ENCODE data around the gene SLC30A7.
"Not testable (repeated sequence)": the region's sequence is repeated elsewhere in the genome, so short reads cannot be mapped to it uniquely, and the experiment has no call there.

SLC30A7 gene

DNA sequence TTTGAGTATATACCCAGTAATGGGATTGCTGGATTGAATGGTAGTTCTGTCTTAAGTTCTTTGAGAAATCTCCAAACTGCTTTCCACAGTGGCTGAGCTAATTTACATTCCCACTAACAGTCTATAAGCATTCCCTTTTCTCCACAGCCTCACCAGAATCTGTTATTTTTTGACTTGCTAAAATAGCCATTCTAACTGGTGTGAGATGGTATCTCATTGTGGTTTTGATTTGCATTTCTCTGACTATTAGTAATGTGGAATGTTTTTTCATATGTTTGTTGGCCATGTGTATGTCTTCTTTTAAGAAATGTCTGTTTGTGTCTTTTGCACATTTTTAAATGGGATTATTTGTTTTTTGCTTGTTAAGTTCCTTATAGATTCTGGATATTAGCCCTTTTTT is 40.8 kb upstream of the SLC30A7 start:
- H3K4me3 ChIP-seq (ENCODE audit: insufficient read depth in 1 of 2, low read depth in 1 of 2, low read length in 2 of 2); H3K4me2 ChIP-seq (ENCODE audit: low read length, poor library complexity, severe bottlenecking); H2BK5ac ChIP-seq (ENCODE audit: low read depth, low read length, poor library complexity, severe bottlenecking); H4K91ac ChIP-seq (ENCODE audit: low read length); H2AK5ac ChIP-seq (ENCODE audit: low read length, severe bottlenecking); H3K9me3 ChIP-seq (ENCODE audit: control insufficient read depth, low read length); H3K4ac ChIP-seq (ENCODE audit: low read depth in 1 of 2, low read length in 2 of 2); H3K27me3 ChIP-seq (ENCODE audit: control insufficient read depth in 1 of 2, insufficient read depth in 1 of 2, low read length in 2 of 2); H3K14ac ChIP-seq (ENCODE audit: low read length in 2 of 2); H2BK15ac ChIP-seq (ENCODE audit: low read depth, poor library complexity, severe bottlenecking); H4K8ac ChIP-seq (ENCODE audit: low read length); H3K79me1 ChIP-seq (replicated peaks; ENCODE audit: low read length, poor library complexity, severe bottlenecking); H2BK12ac ChIP-seq (ENCODE audit: low read length in 2 of 2); H3K18ac ChIP-seq (ENCODE audit: low read depth in 1 of 2, low read length in 2 of 2); H2BK120ac ChIP-seq (ENCODE audit: low read depth, low read length); H3K23ac ChIP-seq (ENCODE audit: low read length in 2 of 2); H3K27ac ChIP-seq (ENCODE audit: low read length, poor library complexity, severe bottlenecking); H3K36me3 ChIP-seq (ENCODE audit: control insufficient read depth in 1 of 2, insufficient read depth in 2 of 2, low read depth in 1 of 2, low read length in 2 of 2); H3K9ac ChIP-seq (ENCODE audit: low read length); H3K4me1 ChIP-seq (ENCODE audit: control insufficient read depth, insufficient read depth, low read depth, low read length); H2AFZ ChIP-seq (ENCODE audit: low read depth, low read length): not testable (repeated sequence)
- DNase-seq, result peak; percentile 55

GRCh38 chr1:100860397-100860991 is 35.4 kb upstream of the SLC30A7 start:
- Histone ChIP-seq H3K9ac (ENCODE audit: low read length) (no peak overlapping the region), H4K8ac (ENCODE audit: low read length) (no peak overlapping the region), H3K4me2 (ENCODE audit: low read length, poor library complexity, severe bottlenecking) (no peak overlapping the region), H3K9me3 (ENCODE audit: control insufficient read depth, low read length) (no peaks in the 10 kb centered on the region), H3K27me3 (ENCODE audit: control insufficient read depth in 1 of 2, insufficient read depth in 1 of 2, low read length in 2 of 2) (no peaks in the 10 kb centered on the region), H3K27ac (ENCODE audit: low read length, poor library complexity, severe bottlenecking) (no peak overlapping the region), H2BK15ac (ENCODE audit: low read depth, poor library complexity, severe bottlenecking) (no peak overlapping the region), H4K91ac (ENCODE audit: low read length) (no peak overlapping the region), H2AK5ac (ENCODE audit: low read length, severe bottlenecking) (no peak overlapping the region), H3K79me1 (replicated peaks; ENCODE audit: low read length, poor library complexity, severe bottlenecking) (no peaks in the 10 kb centered on the region), H3K14ac (ENCODE audit: low read length in 2 of 2) (no peak overlapping the region), H3K4ac (ENCODE audit: low read depth in 1 of 2, low read length in 2 of 2) (no peak overlapping the region), H2BK12ac (ENCODE audit: low read length in 2 of 2) (no peak overlapping the region), H2BK120ac (ENCODE audit: low read depth, low read length) (no peak overlapping the region), H3K23ac (ENCODE audit: low read length in 2 of 2) (no peak overlapping the region), H3K4me3 (ENCODE audit: insufficient read depth in 1 of 2, low read depth in 1 of 2, low read length in 2 of 2) (no peak overlapping the region), H2AFZ (ENCODE audit: low read depth, low read length) (no peak overlapping the region), H3K18ac (ENCODE audit: low read depth in 1 of 2, low read length in 2 of 2) (no peak overlapping the region), H3K4me1 (ENCODE audit: control insufficient read depth, insufficient read depth, low read depth, low read length) (no peaks in the 10 kb centered on the region), H3K36me3 (ENCODE audit: control insufficient read depth in 1 of 2, insufficient read depth in 2 of 2, low read depth in 1 of 2, low read length in 2 of 2) (no peaks in the 10 kb centered on the region), H2BK5ac (ENCODE audit: low read depth, low read length, poor library complexity, severe bottlenecking) (no peak overlapping the region)
- no peak for DNase-seq
- WGBS, result 50% methylated on average over 1 of the region's 3 CpGs

- no peaks in the 10 kb centered on the region for H3K36me3 ChIP-seq (ENCODE audit: control insufficient read depth in 1 of 2, insufficient read depth in 2 of 2, low read depth in 1 of 2, low read length in 2 of 2)
- WGBS, result 92% methylated on average over 1 of the region's 1 CpG
- no peak overlapping the region for H2AFZ ChIP-seq (ENCODE audit: low read depth, low read length)
- no peaks in the 10 kb centered on the region for H3K79me1 ChIP-seq (replicated peaks; ENCODE audit: low read length, poor library complexity, severe bottlenecking)
- H2BK120ac ChIP-seq (ENCODE audit: low read depth, low read length), result no peak overlapping the region
- no peak overlapping the region for H2BK5ac ChIP-seq (ENCODE audit: low read depth, low read length, poor library complexity, severe bottlenecking)
- no peaks in the 10 kb centered on the region for H3K9me3 ChIP-seq (ENCODE audit: control insufficient read depth, low read length)
- H3K18ac ChIP-seq (ENCODE audit: low read depth in 1 of 2, low read length in 2 of 2), result no peak overlapping the region
- no peak for DNase-seq
- no peak overlapping the region for H3K9ac ChIP-seq (ENCODE audit: low read length)
- H3K14ac ChIP-seq (ENCODE audit: low read length in 2 of 2), result no peak overlapping the region
- no peak overlapping the region for H3K23ac ChIP-seq (ENCODE audit: low read length in 2 of 2)
- no peak overlapping the region for H3K27ac ChIP-seq (ENCODE audit: low read length, poor library complexity, severe bottlenecking)
- no peak overlapping the region for H3K4ac ChIP-seq (ENCODE audit: low read depth in 1 of 2, low read length in 2 of 2)
- no peak overlapping the region for H2AK5ac ChIP-seq (ENCODE audit: low read length, severe bottlenecking)
- no peaks in the 10 kb centered on the region for H3K4me1 ChIP-seq (ENCODE audit: control insufficient read depth, insufficient read depth, low read depth, low read length)
- H3K4me2 ChIP-seq (ENCODE audit: low read length, poor library complexity, severe bottlenecking), result no peak overlapping the region
- H3K27me3 ChIP-seq (ENCODE audit: control insufficient read depth in 1 of 2, insufficient read depth in 1 of 2, low read length in 2 of 2), result no peaks in the 10 kb centered on the region
- no peak overlapping the region for H4K91ac ChIP-seq (ENCODE audit: low read length)
- no peak overlapping the region for H2BK15ac ChIP-seq (ENCODE audit: low read depth, poor library complexity, severe bottlenecking)
- H3K4me3 ChIP-seq (ENCODE audit: insufficient read depth in 1 of 2, low read depth in 1 of 2, low read length in 2 of 2), result no peak overlapping the region
- H4K8ac ChIP-seq (ENCODE audit: low read length), result no peak overlapping the region
- H2BK12ac ChIP-seq (ENCODE audit: low read length in 2 of 2), result no peak overlapping the region
Measured at GRCh38 chr1:100861379-100861778, 34.5 kb upstream of the SLC30A7 start.

- no CpG with 5 or more reads among the region's 2 CpGs for WGBS
- no peak overlapping the region for H4K8ac ChIP-seq (ENCODE audit: low read length)
Measured at GRCh38 chr1:100862591-100862990, 33.3 kb upstream of the SLC30A7 start.

More at GRCh38 chr1:100862591-100862990, 33.3 kb upstream of the SLC30A7 start:
- no peak overlapping the region for H2BK12ac ChIP-seq (ENCODE audit: low read length in 2 of 2)
- no peak for DNase-seq
- H3K4ac ChIP-seq (ENCODE audit: low read depth in 1 of 2, low read length in 2 of 2), result no peak overlapping the region
- H3K4me1 ChIP-seq (ENCODE audit: control insufficient read depth, insufficient read depth, low read depth, low read length), result no peaks in the 10 kb centered on the region
- no peak overlapping the region for H3K18ac ChIP-seq (ENCODE audit: low read depth in 1 of 2, low read length in 2 of 2)
- no peak overlapping the region for H3K27ac ChIP-seq (ENCODE audit: low read length, poor library complexity, severe bottlenecking)
- H3K9ac ChIP-seq (ENCODE audit: low read length), result no peak overlapping the region
- H4K91ac ChIP-seq (ENCODE audit: low read length), result no peak overlapping the region
- no peak overlapping the region for H3K14ac ChIP-seq (ENCODE audit: low read length in 2 of 2)
- H2BK120ac ChIP-seq (ENCODE audit: low read depth, low read length), result no peak overlapping the region
- no peak overlapping the region for H3K23ac ChIP-seq (ENCODE audit: low read length in 2 of 2)
- no peak overlapping the region for H2BK5ac ChIP-seq (ENCODE audit: low read depth, low read length, poor library complexity, severe bottlenecking)
- H2AK5ac ChIP-seq (ENCODE audit: low read length, severe bottlenecking), result no peak overlapping the region
- no peaks in the 10 kb centered on the region for H3K9me3 ChIP-seq (ENCODE audit: control insufficient read depth, low read length)
- H3K36me3 ChIP-seq (ENCODE audit: control insufficient read depth in 1 of 2, insufficient read depth in 2 of 2, low read depth in 1 of 2, low read length in 2 of 2), result no peaks in the 10 kb centered on the region
- no peak overlapping the region for H2BK15ac ChIP-seq (ENCODE audit: low read depth, poor library complexity, severe bottlenecking)
- H3K4me3 ChIP-seq (ENCODE audit: insufficient read depth in 1 of 2, low read depth in 1 of 2, low read length in 2 of 2), result no peak overlapping the region
- no peaks in the 10 kb centered on the region for H3K79me1 ChIP-seq (replicated peaks; ENCODE audit: low read length, poor library complexity, severe bottlenecking)
- no peak overlapping the region for H2AFZ ChIP-seq (ENCODE audit: low read depth, low read length)
- H3K4me2 ChIP-seq (ENCODE audit: low read length, poor library complexity, severe bottlenecking), result no peak overlapping the region
- H3K27me3 ChIP-seq (ENCODE audit: control insufficient read depth in 1 of 2, insufficient read depth in 1 of 2, low read length in 2 of 2), result no peaks in the 10 kb centered on the region

Measured in mesenchymal stem cell (in vitro differentiated cells and primary cell).